Activated CD8-positive, alpha-beta T cell treated with anti-CD3 and anti-CD28 coated beads, Interleukin-2, amount 10 ng/mL, durations not matched to agents 7 days and 5 days (primary cell): ENCODE measurements around the gene MEN1. TPM values are rescaled to one million over a fixed set of nuclear protein-coding genes. Genes with fewer than 3 reads are reported as not detected.

ENCODE experiments used
- ATAC-seq: fragments of 150-1000 bp; cut with Tn5 transposase; one replicate; pipeline ENCODE4 v1.10.0; 2021; ENCODE audit warnings: moderate library complexity
- CTCF ChIA-PET: fragments of 350-600 bp; sonication (Branson Sonifier 250); formaldehyde crosslinking; loops from one replicate; lab custom pipeline; 2021; ENCODE audit warnings: antibody characterized with exemption; lab: Charles Lee
- POLR2A ChIA-PET: fragments of 350-600 bp; sonication (Branson Sonifier 250); formaldehyde crosslinking; loops from one replicate; lab custom pipeline; 2021; ENCODE audit warnings: antibody characterized with exemption; lab: Charles Lee
- DNase-seq: peaks from one replicate; pipeline ENCODE4 v3.0.0-alpha.2; 2020
- H3K27ac Mint-ChIP-seq: one replicate; pipeline ENCODE4 v1.8.0; 2021; ENCODE audit warnings: mild to moderate bottlenecking, mixed read lengths
- H3K27me3 Mint-ChIP-seq: one replicate; pipeline ENCODE4 v1.8.0; 2021; ENCODE audit warnings: low read depth, mixed read lengths
- H3K36me3 Mint-ChIP-seq: one replicate; pipeline ENCODE4 v1.8.0; 2021; ENCODE audit warnings: low read depth, mixed read lengths
- H3K4me1 Mint-ChIP-seq: one replicate; pipeline ENCODE4 v1.8.0; 2021; ENCODE audit warnings: low read depth, mixed read lengths
- H3K4me3 Mint-ChIP-seq: one replicate; pipeline ENCODE4 v1.8.0; 2021; ENCODE audit warnings: mild to moderate bottlenecking, mixed read lengths
- H3K9me3 Mint-ChIP-seq: one replicate; pipeline ENCODE4 v1.8.0; 2022; ENCODE audit warnings: mixed read lengths; ENCODE audit not compliant: insufficient read depth
- total RNA-seq, 2 experiments: library from RNA; stranded (reverse); gene quantifications; one replicate each; pipeline ENCODE4 v1.2.3, GENCODE V29; 2021

MEN1 gene
- total RNA-seq, 2 experiments from 2014 or later: 32.9 to 34.0 TPM

DNA sequence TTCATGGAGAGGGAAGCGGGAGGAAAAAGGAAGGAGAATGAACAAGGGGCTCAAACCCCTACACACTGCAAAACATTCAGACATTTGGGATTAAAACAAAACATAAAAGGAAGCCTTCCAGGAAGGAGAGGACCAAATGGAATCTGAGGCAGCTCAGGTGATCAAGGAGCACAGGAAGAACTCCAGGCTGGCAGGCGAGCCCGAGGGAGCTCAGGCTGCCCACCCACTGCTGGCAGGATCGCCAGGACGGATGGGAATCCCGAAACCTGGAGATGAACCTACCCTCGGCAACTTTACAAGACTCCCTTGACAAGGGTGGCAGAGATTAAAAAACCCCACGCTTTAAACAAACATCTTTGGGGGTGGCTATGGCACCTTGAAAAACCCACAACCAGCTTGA is 45.6 kb downstream of the MEN1 start:
- DNase-seq (no peak), ATAC-seq (no peak)
- H3K9me3 Mint-ChIP-seq: no peaks in the 10 kb centered on the region
- peaks cover 80% of the 10 kb centered on the region for H3K36me3 Mint-ChIP-seq
- H3K4me1 Mint-ChIP-seq: peaks cover 94% of the 10 kb centered on the region
- CTCF ChIA-PET: interaction anchor here (0.6 to 7.4 kb wide), 7 partner anchors 9 to 76 kb away, joined by 3 to 149 read pairs (median 6); partner anchors contain the start of genes RASGRP2 and SF1
- H3K27me3 Mint-ChIP-seq: no peaks in the 10 kb centered on the region
- POLR2A ChIA-PET: interaction anchor here (1.0 to 5.2 kb wide), 5 partner anchors 8 to 20 kb away, joined by 4 to 102 read pairs (median 12); partner anchors contain the start of genes RASGRP2 and SF1
- H3K4me3 Mint-ChIP-seq: peak overlapping the region; percentile 69
- H3K27ac Mint-ChIP-seq: peak overlapping the region; percentile 86

DNA sequence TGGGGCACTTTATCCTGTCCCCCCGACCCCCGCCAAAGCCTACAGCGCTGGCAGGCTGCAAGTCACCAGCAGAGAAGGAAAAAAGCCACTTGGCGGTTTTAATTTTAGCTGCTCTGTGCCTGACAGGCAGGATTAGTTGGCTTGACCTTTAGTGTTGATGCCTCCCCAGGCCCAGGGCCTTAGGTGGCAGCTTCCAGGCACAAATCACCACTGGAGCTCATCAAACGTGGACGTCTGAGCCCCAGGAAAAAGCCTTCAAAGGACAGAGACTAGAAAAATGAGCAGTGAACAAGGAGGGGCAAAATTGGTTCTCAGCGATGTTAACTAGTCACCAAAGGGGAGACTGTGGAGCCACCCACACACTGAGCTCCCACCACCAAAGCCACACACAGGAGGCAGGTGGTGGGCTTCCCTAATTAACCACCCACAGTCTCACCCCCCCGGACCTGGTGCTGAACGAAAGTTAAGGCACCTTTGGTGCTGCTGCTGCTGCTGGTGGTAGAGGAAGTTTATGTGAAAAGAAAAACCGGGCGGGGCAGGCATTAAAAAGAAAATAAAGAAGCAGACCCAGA is 46.2 kb downstream of the MEN1 start:
- POLR2A ChIA-PET: interaction anchor here (0.5 to 5.2 kb wide), 8 partner anchors 9 to 681 kb away, joined by 3 to 102 read pairs (median 8); partner anchors contain the start of genes RASGRP2 and SF1
- DNase-seq (peak; percentile 87), ATAC-seq (peak; percentile 47)
- Mint-ChIP-seq H3K4me1 (peaks cover 93% of the 10 kb centered on the region), H3K27ac (peak overlapping the region; percentile 86), H3K4me3 (peak overlapping the region; percentile 69), H3K27me3 (no peaks in the 10 kb centered on the region), H3K36me3 (peaks cover 74% of the 10 kb centered on the region), H3K9me3 (no peaks in the 10 kb centered on the region)
- CTCF ChIA-PET: interaction anchor here (0.8 to 7.4 kb wide), 7 partner anchors 10 to 75 kb away, joined by 3 to 149 read pairs (median 6); partner anchors contain the start of genes RASGRP2 and SF1

DNA sequence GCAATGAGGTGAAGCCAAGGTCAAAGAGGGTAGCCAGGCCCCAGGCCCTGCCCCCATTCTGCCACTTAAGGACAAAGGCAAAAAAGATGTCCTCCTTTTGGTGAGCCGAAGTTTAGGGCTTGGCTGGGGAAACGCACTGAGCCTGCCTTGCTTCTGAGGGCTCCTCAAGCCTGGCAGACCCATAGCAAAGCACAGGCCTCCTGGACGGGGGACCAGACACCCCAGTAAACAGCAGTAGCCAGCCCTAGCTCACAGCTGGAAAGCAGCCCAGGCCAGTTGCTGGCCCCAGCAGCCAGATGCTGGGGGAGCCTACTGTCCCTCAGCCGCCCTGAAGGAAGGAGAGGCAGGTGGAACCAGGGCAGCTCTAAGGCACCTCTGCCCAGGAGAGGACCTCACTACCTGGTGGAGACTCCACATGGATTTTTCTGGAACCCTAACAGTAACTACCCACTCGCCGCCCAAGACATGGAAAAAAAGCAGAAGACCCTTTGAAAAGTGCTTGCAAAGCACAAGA is 46.8 kb downstream of the MEN1 start:
- H3K27me3 Mint-ChIP-seq: no peaks in the 10 kb centered on the region
- peaks cover 68% of the 10 kb centered on the region for H3K36me3 Mint-ChIP-seq
- H3K9me3 Mint-ChIP-seq: no peaks in the 10 kb centered on the region
- H3K4me1 Mint-ChIP-seq: peaks cover 88% of the 10 kb centered on the region
- peak overlapping the region; percentile 86 for H3K27ac Mint-ChIP-seq
- DNase-seq (no peak), ATAC-seq (peak; percentile 18)
- CTCF ChIA-PET: interaction anchor here (0.8 to 7.4 kb wide), 8 partner anchors 9 to 74 kb away, joined by 3 to 149 read pairs (median 5); partner anchors contain the start of genes MAP4K2, RASGRP2 and SF1
- POLR2A ChIA-PET: interaction anchor here (0.5 to 5.2 kb wide), 9 partner anchors 9 to 682 kb away, joined by 3 to 102 read pairs (median 6); partner anchors contain the start of genes RASGRP2 and SF1
- H3K4me3 Mint-ChIP-seq: peak overlapping the region; percentile 69

DNA sequence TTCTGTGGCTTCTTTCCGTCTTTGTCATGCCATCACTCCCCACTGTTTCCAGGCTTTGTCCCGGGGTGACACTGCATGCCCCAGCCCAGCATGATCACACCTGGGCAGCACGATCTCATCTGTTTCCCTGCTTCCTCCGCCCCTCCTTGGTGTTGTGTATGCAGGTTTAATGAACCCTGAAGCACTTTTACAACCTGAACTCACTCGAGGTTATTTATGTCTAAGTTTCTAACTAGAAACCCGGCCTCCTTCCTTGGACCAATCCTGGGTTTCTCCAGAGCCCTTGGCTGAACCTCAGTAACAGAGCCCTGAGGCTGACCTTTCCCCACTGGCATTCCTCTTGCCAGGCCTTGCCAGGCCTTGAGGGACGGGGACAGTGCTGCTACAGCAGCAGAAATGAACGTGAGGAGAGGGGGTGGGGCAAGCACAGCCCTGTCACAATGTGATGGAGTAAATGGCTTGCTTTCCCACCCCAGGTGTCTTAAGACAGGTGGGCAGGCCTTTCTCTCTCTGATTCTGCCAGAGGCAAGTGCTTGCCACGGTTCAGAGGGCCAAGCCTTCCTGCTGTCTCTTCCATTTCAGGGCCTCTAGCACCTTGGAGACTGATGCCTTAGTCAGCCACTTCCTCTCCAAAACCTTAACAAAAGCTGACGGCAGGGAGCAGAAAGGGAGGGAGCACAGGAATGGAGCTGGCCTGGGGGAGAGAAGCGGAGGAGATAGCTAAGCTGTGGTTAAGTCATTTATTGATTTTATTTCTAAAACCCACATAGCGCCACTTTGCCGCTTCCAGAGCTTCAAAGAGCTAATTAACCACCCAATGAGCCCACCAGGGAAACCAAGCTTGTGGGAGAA is 47.5 kb downstream of the MEN1 start:
- Mint-ChIP-seq H3K9me3 (no peaks in the 10 kb centered on the region), H3K4me1 (peaks cover 81% of the 10 kb centered on the region), H3K36me3 (peaks cover 62% of the 10 kb centered on the region), H3K27me3 (no peaks in the 10 kb centered on the region), H3K27ac (peak overlapping the region; percentile 86), H3K4me3 (peak overlapping the region; percentile 69)
- ChIA-PET CTCF (interaction anchor here (0.9 to 7.4 kb wide), 7 partner anchors 8 to 74 kb away, joined by 3 to 149 read pairs (median 4); partner anchors contain the start of genes MAP4K2 and RASGRP2), POLR2A (interaction anchor here (0.9 to 5.2 kb wide), 8 partner anchors 9 to 18 kb away, joined by 3 to 102 read pairs (median 8); partner anchors contain the start of genes RASGRP2 and SF1)
- DNase-seq (peak; percentile 52), ATAC-seq (peak; percentile 21)

DNA sequence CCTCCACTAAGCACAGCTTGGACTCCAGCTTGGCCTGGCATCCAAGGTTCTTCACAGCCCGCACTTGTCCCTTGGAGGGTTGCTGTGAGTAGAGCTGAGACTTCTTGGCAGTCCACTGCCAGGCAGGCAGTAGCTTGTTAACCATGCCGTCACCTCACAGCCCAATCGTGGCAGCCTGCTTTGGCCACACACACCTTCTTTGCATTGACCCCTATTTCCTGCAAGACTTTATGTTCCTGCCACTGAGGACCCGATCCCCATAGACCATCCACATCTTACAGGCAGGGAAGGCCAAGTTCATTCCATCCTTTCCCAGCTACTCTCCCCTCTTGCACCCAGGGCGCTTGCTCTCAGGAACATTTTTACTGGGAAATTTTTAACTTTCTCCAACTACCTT is 48.1 kb downstream of the MEN1 start:
- Mint-ChIP-seq H3K27me3 (no peaks in the 10 kb centered on the region), H3K4me1 (peaks cover 75% of the 10 kb centered on the region), H3K36me3 (peaks cover 55% of the 10 kb centered on the region), H3K9me3 (no peaks in the 10 kb centered on the region), H3K27ac (peak overlapping the region; percentile 86), H3K4me3 (peak overlapping the region; percentile 69)
- DNase-seq (no peak), ATAC-seq (no peak)
- ChIA-PET CTCF (interaction anchor here (1.2 to 7.4 kb wide), 4 partner anchors 12 to 40 kb away, joined by 3 to 149 read pairs (median 25); partner anchors contain the start of genes MAP4K2 and RASGRP2), POLR2A (interaction anchor here (1.0 to 5.2 kb wide), 3 partner anchors 11 to 17 kb away, joined by 4 to 102 read pairs (median 7); partner anchors contain the start of gene RASGRP2)

DNA sequence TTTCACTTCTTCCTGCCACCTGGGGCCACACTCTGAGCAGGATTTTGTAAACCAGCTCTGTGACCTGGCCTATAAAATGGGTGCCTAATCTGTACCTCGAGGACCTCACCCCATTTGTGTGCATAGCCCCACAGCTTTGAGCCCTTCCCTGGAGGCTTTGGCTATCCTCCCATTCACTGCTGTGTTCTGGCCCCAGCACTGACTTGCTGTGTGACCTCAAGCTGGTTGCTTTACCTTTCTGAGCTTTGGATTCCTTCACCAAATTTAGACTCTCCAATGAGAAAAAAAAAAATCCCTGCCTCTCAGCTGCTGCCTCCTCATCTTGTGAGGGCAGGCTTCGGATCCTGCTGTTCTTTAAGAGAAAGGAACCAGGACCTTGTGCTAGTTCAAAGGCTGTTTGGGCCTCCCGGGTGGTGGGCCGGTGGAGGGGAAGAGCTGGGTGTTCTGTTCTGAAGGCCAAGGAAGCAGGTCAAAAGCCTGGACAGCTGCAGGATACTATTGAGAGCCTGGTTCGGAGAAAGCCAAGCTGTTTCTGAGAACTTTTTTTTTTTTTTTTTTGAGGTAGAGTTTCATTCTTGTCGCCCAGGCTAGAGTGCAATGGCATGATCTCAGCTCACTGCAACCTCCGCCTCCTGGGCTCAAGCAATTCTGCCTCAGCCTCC is 49.5 kb downstream of the MEN1 start:
- Mint-ChIP-seq H3K27me3 (no peaks in the 10 kb centered on the region), H3K36me3 (peaks cover 45% of the 10 kb centered on the region), H3K27ac (peak overlapping the region; percentile 86), H3K9me3 (no peaks in the 10 kb centered on the region), H3K4me1 (peaks cover 65% of the 10 kb centered on the region), H3K4me3 (peak overlapping the region; percentile 63)
- POLR2A ChIA-PET: interaction anchor here (0.9 to 2.2 kb wide), 5 partner anchors 9 to 18 kb away, joined by 4 to 23 read pairs (median 12); partner anchors contain the start of genes RASGRP2 and SF1
- CTCF ChIA-PET: interaction anchor here (0.8 to 7.4 kb wide), 3 partner anchors 10 to 18 kb away, joined by 3 to 149 read pairs (median 4); partner anchors contain the start of genes RASGRP2 and SF1
- DNase-seq: no peak
- no peak for ATAC-seq

DNA sequence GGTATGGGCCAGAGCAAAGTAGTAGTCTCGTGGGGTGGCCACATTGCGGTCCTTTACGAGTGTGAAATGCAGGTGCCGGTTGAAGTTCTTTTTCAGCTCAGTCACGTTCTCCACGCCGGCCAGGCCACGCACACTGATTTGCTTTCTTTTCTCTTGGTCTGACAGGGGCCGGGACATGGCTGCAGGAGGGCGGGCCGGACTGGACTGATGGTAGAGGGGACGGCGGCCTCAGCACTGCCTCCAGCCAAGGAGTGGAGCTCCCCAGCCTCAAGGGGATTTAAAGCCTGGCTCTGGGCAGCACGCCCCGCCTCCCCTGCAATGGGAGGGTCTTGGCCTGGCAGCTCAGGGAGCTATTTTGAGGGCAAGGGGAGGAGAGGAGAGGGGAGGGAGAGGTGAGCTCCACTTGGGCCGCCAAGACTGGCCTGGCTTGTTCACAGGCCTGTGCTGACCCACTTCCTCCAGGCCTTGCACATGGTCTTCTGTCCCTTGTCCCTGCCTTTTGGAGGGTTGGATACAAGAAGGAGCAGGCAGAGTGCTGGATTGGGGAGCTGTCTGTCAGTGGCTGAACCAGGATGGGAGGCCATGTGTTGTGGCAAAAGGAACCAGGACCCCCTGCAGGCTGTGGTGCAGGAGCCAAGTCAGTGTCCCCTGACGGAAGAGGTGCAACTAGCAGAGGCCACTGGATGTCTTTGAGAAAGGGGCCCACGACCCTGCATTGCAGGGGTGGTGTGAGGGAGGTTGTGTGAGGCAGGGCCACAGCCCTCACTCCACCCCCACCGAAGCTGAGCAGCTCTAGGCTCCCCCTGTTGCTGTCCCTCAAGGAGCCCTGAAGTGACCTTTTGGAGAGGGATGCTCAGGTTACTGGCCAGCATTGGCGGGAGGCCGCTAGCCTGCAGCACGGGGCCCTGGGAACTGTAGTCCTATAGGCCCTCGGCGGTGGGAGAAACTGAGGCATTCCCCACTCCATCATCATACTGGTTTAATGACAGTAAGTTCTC is 50.3 kb downstream of the MEN1 start, which contains the start of gene PYGM:
PYGM (minus strand) TSS at position 253 of the 998 bp plus-strand sequence; CDS start at position 177, 76 bp downstream.
- DNase-seq: no peak
- H3K9me3 Mint-ChIP-seq: no peaks in the 10 kb centered on the region
- ChIA-PET POLR2A (interaction anchor here (0.9 to 2.2 kb wide), 5 partner anchors 8 to 19 kb away, joined by 4 to 23 read pairs (median 12); partner anchors contain the start of genes RASGRP2 and SF1), CTCF (interaction anchor here (0.8 to 7.4 kb wide), 2 partner anchors 13 to 19 kb away, joined by 3 to 149 read pairs; partner anchors contain the start of genes RASGRP2 and SF1)
- no peak for ATAC-seq
- peak within 1 kb of the TSS; percentile 63 for H3K4me3 Mint-ChIP-seq
- H3K4me1 Mint-ChIP-seq: peaks cover 57% of the 10 kb centered on the region
- peak within 1 kb of the TSS; percentile 86 for H3K27ac Mint-ChIP-seq
- H3K36me3 Mint-ChIP-seq: peaks cover 38% of the 10 kb centered on the region
- H3K27me3 Mint-ChIP-seq: no peaks in the 10 kb centered on the region

DNA sequence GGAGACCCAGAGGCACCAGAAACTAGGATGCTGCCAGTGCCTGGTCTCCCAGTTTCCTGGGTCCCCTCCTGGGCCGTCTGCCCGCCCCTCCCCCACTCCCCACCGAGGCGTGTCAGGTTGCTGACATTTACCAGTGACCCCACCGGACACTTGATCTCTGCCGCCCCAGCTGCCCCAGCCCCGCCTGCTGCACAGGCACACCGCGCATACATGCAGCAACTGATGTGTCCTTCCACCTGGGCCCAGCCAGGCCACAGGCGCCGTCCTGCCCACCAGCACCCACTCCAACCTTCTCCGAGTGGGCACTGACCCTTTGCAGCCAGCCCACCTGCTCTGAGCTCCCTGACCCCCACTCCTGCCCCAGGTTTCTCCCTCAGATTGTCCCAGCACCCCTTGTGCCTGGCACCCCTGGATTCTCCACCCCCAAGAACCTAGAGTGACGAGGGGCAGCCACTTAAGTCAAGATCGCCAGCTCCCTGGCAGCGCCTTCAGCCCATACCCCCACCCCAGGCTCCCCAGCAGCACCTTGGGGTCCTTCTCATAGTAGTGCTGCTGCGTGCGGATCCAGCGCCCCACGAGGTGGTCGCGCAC is 51.1 kb downstream of the MEN1 start:
- Mint-ChIP-seq H3K27me3 (no peaks in the 10 kb centered on the region), H3K4me3 (no peak overlapping the region), H3K36me3 (peaks cover 30% of the 10 kb centered on the region), H3K27ac (peak overlapping the region; percentile 64), H3K4me1 (peaks cover 50% of the 10 kb centered on the region), H3K9me3 (no peaks in the 10 kb centered on the region)
- DNase-seq (no peak), ATAC-seq (no peak)
- CTCF ChIA-PET: interaction anchor here (2.3 to 7.4 kb wide), 2 partner anchors 9 to 12 kb away, joined by 6 to 149 read pairs; partner anchors contain the start of gene RASGRP2
- POLR2A ChIA-PET: interaction anchor here (2.1 to 2.2 kb wide), 2 partner anchors 15 to 19 kb away, joined by 14 to 23 read pairs; partner anchors contain the start of genes RASGRP2 and SF1
